HCT116 (cell line): Measurements from ENCODE around the gene IL19. TPM values are rescaled to one million over a fixed set of nuclear protein-coding genes. Genes with fewer than 3 reads are reported as not detected.

ENCODE experiments used
- ATAC-seq: fragments of 200-7000 bp; cut with Tn5 transposase; 2 replicates; pipeline ENCODE4 v1.9.1; 2020; ENCODE audit warnings: mild to moderate bottlenecking, moderate library complexity
- BruUV-seq: library from RNA; stranded (reverse); fragments of 400-500 nt; replicated peaks from 2 replicates; lab custom pipeline; 2021; lab: Mats Ljungman, UMichigan
- CTCF ChIA-PET: fragments of 300-600 bp; sonication (Branson Sonifier 250); formaldehyde crosslinking; loops from one replicate; lab custom pipeline; 2021; ENCODE audit warnings: antibody characterized with exemption; lab: Charles Lee
- POLR2A ChIA-PET: fragments of 300-600, 350-600 bp; sonication (Branson Sonifier 250); formaldehyde crosslinking; loops from one replicate; lab custom pipeline; 2021; ENCODE audit warnings: antibody characterized with exemption; lab: Charles Lee
- RAD21 ChIA-PET, 2 experiments: fragments of 300-600 bp; sonication (Branson Sonifier 250); formaldehyde crosslinking; loops; one replicate each; lab custom pipeline; 2023; ENCODE audit warnings: low total read pairs in 2 of 2; ENCODE audit not compliant: uncharacterized antibody in 2 of 2, unreplicated experiment in 2 of 2, low non-redundant PET in 1 of 2; lab: Charles Lee
- DNase-seq: peaks from one replicate; pipeline ENCODE4 v3.0.0-alpha.2; 2010; ENCODE audit warnings: low read depth, low spot score
- H2AFZ ChIP-seq: fragments of 200-600 bp; shearing (Covaris generic), sonication (generic); 2 replicates; pipeline ENCODE4 v1.6.1; 2017; ENCODE audit warnings: low read depth, mixed run types, mixed read lengths, antibody characterized with exemption, low read length; ENCODE audit not compliant: poor library complexity, severe bottlenecking
- H3K27ac ChIP-seq: 2 replicates; pipeline ENCODE4 v1.5.1; 2012; ENCODE audit warnings: low read depth, low read length
- H3K27me3 ChIP-seq: fragments of 200-600 bp; sonication (generic); 2 replicates; pipeline ENCODE4 v1.6.1; 2016; ENCODE audit warnings: mixed run types, low read length, mixed read lengths; ENCODE audit not compliant: insufficient read depth
- H3K36me3 ChIP-seq, 2 experiments: fragments of 200-500 bp in 1 of 2; fragments of 200-600 bp in 1 of 2; sonication (Bioruptor generic) in 1 of 2; sonication (generic) in 1 of 2; 2 replicates each; pipeline versions ENCODE4 v1.5.1 to v1.6.1; 2014 to 2016; ENCODE audit warnings: low read length in 2 of 2, inconsistent platforms in 1 of 2, mixed read lengths in 1 of 2, mixed run types in 1 of 2; ENCODE audit not compliant: insufficient read depth in 2 of 2, control insufficient read depth in 1 of 2
- H3K4me1 ChIP-seq, 2 experiments: fragments of 200-600 bp in 1 of 2; sonication (generic) in 1 of 2; 2 replicates each; pipeline versions ENCODE4 v1.5.1 to v1.6.1; 2012 to 2017; ENCODE audit warnings: low read length in 2 of 2, inconsistent platforms in 1 of 2, mild to moderate bottlenecking in 1 of 2, mixed read lengths in 1 of 2, mixed run types in 1 of 2, moderate library complexity in 1 of 2; ENCODE audit not compliant: insufficient read depth in 2 of 2, control insufficient read depth in 1 of 2
- H3K4me2 ChIP-seq: fragments of 200-600 bp; sonication (generic); 2 replicates; pipeline ENCODE4 v1.6.1; 2017; ENCODE audit warnings: mixed run types, low read length, mixed read lengths
- H3K4me3 ChIP-seq, 2 experiments: fragments of 200-600 bp in 1 of 2; sonication (generic) in 1 of 2; replicated peaks in 1 of 2; 2 replicates each; pipeline ENCODE4 v1.5.1; 2011 to 2016; ENCODE audit warnings: low read length in 2 of 2, control low read depth in 1 of 2, low read depth in 1 of 2, mild to moderate bottlenecking in 1 of 2, mixed read lengths in 1 of 2, mixed run types in 1 of 2
- H3K79me2 ChIP-seq: fragments of 200-600 bp; sonication (generic); 2 replicates; pipeline ENCODE4 v1.6.1; 2017; ENCODE audit warnings: mild to moderate bottlenecking, mixed run types, low read length, moderate library complexity, mixed read lengths; ENCODE audit not compliant: insufficient read depth
- H3K9ac ChIP-seq: fragments of 200-600 bp; sonication (generic); 2 replicates; pipeline ENCODE4 v1.6.1; 2016; ENCODE audit warnings: low read length, mixed read lengths
- H3K9me2 ChIP-seq: fragments of 200-600 bp; sonication (generic), shearing (Covaris generic); 2 replicates; pipeline ENCODE4 v1.6.1; 2017; ENCODE audit warnings: mixed run types, mild to moderate bottlenecking, moderate library complexity; ENCODE audit not compliant: insufficient read depth
- H3K9me3 ChIP-seq, 2 experiments: fragments of 200-500 bp in 1 of 2; fragments of 200-600 bp in 1 of 2; sonication (Bioruptor generic) in 1 of 2; sonication (generic) in 1 of 2; 2 replicates each; pipeline ENCODE4 v1.6.1; 2014 to 2017; ENCODE audit warnings: low read length in 2 of 2, mixed read lengths in 2 of 2, inconsistent platforms in 1 of 2, low read depth in 1 of 2, mild to moderate bottlenecking in 1 of 2, mixed run types in 1 of 2, moderate library complexity in 1 of 2; ENCODE audit not compliant: control insufficient read depth in 1 of 2, insufficient read depth in 1 of 2
- H4K20me1 ChIP-seq: fragments of 200-600 bp; sonication (generic), shearing (Covaris generic); 2 replicates; pipeline ENCODE4 v1.6.1; 2017; ENCODE audit warnings: mixed run types, mild to moderate bottlenecking, moderate library complexity; ENCODE audit not compliant: insufficient read depth
- EGR1 ChIP-seq: IDR thresholded peaks from 2 replicates; pipeline ENCODE4 v1.6.1; 2012; ENCODE audit warnings: low read depth
- ELF1 ChIP-seq: IDR thresholded peaks from 2 replicates; pipeline ENCODE4 v1.6.1; 2012; ENCODE audit warnings: low read depth, borderline replicate concordance
- EZH2phosphoT487 ChIP-seq: fragments of 200-600 bp; IDR thresholded peaks from 2 replicates; pipeline ENCODE4 v1.6.1; 2018; ENCODE audit warnings: antibody characterized with exemption, borderline replicate concordance
- FOSL1 ChIP-seq: IDR thresholded peaks from 2 replicates; pipeline ENCODE4 v1.6.1; 2012; ENCODE audit warnings: low read depth
- MAX ChIP-seq: IDR thresholded peaks from 2 replicates; pipeline ENCODE4 v1.6.1; 2012
- POLR2A ChIP-seq: IDR thresholded peaks from 2 replicates; pipeline ENCODE4 v1.7.0; 2011; ENCODE audit warnings: borderline replicate concordance; ENCODE audit not compliant: insufficient read depth, insufficient read length; ENCODE audit errors: extremely low read depth
- POLR2AphosphoS5 ChIP-seq: IDR thresholded peaks from 2 replicates; pipeline ENCODE4 v1.6.1; 2011; ENCODE audit warnings: mild to moderate bottlenecking, low read depth, low read length, moderate library complexity
- SRF ChIP-seq: IDR thresholded peaks from 2 replicates; pipeline ENCODE4 v1.6.1; 2012; ENCODE audit warnings: low read depth
- YY1 ChIP-seq: IDR thresholded peaks from 2 replicates; pipeline ENCODE4 v1.6.1; 2011; ENCODE audit warnings: low read length, low read depth, moderate library complexity, mild to moderate bottlenecking; ENCODE audit not compliant: insufficient replicate concordance; ENCODE audit errors: extremely low read depth
- ZFX ChIP-seq: fragments of 450-650 bp; IDR thresholded peaks from 2 replicates; pipeline ENCODE4 v1.6.1; 2017
- ZNF274 ChIP-seq: fragments of 200-500 bp; sonication (Bioruptor generic); IDR thresholded peaks from 2 replicates; pipeline ENCODE4 v1.6.1; 2014; ENCODE audit warnings: mild to moderate bottlenecking, low read depth, low read length, inconsistent platforms
- intact Hi-C: fragments of 100-400 bp; cut with micrococcal nuclease; formaldehyde crosslinking; loops from 2 replicates; pipeline ENCODE4 v1.10.0; 2022
- total RNA-seq: library from RNA; stranded (reverse); gene quantifications from one replicate; pipeline ENCODE4 v1.2.1, GENCODE V29; 2021; ENCODE audit not compliant: unreplicated experiment
- TF ChIP-seq, protein P1 (sequence below): IDR thresholded peaks from 2 replicates; pipeline ENCODE4 v1.6.1; 2012; ENCODE audit warnings: low read depth

IL19 gene
- total RNA-seq, 1 experiment from 2014 or later: not detected

DNA sequence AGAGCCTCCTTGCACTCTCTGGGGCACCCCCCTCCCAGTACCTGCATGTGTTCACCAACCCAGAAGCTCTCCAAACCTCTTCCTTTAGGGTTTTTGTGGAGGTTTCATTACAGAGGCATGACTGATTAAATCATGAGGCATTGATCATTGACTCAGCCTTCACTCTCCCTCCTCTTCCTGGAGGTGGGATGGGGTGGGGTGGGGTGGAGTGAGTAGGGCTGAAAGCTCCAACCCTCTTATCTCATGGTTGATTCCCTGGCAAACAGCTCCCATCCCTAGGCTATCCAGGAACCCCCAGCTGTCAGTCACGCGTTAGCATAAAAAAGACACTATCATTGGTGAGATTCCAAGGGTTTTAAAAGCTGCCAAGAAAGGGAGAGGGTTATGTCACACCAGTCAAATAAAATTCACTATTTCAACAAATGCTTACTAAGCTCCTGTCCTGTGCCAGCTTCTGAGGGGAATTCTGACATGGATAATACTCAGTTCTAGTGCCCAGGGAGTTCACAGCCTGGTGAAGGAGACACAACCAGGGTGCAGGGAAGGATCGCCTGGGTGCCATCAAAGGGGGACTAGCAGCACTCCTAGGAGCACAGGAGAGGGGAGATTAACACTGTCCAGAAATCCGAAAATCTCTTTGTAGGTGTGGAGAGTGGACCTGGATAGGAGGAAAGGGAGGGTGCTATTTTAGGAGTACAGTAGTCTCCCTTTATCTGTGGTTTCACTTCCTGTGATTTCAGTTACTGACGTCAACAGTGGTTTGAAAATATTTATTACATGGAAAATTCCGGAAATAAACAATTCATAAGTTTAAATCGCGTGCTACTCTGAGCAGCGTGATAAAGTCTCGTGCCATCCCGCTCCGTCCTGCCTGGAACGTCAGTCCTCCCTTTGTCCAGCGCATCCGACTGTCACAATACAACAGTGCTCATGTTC is 119.8 kb downstream of the IL19 start:
- ChIA-PET CTCF (no interaction called here), POLR2A (no interaction called here), RAD21 (no interaction called here)
- Histone ChIP-seq H3K4me3 (no peak overlapping the region), H3K9ac (no peak overlapping the region), H3K79me2 (no peaks in the 10 kb centered on the region), H3K27ac (no peak overlapping the region), H3K27me3 (no peaks in the 10 kb centered on the region), H3K9me2 (no peaks in the 10 kb centered on the region), H3K4me1 (peaks cover 0 to 3% of the 10 kb centered on the region in 2 experiments; a peak in 1 of 4 replicates), H2AFZ (no peak overlapping the region), H4K20me1 (no peaks in the 10 kb centered on the region), H3K4me2 (no peak overlapping the region), H3K9me3 (no peaks in the 10 kb centered on the region), H3K36me3 (no peaks in the 10 kb centered on the region)
- ATAC-seq (no peak), DNase-seq (no peak)
- BruUV-seq: no TSS peak
- intact Hi-C loops: no loop called here
- TF ChIP-seq EGR1 (no peak), ELF1 (no peak), ZNF274 (no peak), FOSL1 (no peak), MAX (no peak), ZFX (no peak), YY1 (no peak), EZH2phosphoT487 (no peak), SRF (no peak), POLR2A (no peak), POLR2AphosphoS5 (no peak)
- TF ChIP-seq, protein P1, sequence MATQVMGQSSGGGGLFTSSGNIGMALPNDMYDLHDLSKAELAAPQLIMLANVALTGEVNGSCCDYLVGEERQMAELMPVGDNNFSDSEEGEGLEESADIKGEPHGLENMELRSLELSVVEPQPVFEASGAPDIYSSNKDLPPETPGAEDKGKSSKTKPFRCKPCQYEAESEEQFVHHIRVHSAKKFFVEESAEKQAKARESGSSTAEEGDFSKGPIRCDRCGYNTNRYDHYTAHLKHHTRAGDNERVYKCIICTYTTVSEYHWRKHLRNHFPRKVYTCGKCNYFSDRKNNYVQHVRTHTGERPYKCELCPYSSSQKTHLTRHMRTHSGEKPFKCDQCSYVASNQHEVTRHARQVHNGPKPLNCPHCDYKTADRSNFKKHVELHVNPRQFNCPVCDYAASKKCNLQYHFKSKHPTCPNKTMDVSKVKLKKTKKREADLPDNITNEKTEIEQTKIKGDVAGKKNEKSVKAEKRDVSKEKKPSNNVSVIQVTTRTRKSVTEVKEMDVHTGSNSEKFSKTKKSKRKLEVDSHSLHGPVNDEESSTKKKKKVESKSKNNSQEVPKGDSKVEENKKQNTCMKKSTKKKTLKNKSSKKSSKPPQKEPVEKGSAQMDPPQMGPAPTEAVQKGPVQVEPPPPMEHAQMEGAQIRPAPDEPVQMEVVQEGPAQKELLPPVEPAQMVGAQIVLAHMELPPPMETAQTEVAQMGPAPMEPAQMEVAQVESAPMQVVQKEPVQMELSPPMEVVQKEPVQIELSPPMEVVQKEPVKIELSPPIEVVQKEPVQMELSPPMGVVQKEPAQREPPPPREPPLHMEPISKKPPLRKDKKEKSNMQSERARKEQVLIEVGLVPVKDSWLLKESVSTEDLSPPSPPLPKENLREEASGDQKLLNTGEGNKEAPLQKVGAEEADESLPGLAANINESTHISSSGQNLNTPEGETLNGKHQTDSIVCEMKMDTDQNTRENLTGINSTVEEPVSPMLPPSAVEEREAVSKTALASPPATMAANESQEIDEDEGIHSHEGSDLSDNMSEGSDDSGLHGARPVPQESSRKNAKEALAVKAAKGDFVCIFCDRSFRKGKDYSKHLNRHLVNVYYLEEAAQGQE: no peak
